Kasumi-1 (cell line): ENCODE measurements around the gene ENTPD5.
A peak's percentile ranks its signal among the peaks of the same experiment; 100 is the strongest.
"Not testable (repeated sequence)": the region's sequence is repeated elsewhere in the genome, so short reads cannot be mapped to it uniquely, and the experiment has no call there.

Source experiments
- DNase-seq, 2 experiments: peaks; one replicate each; lab custom pipeline; 2025; lab: John Stamatoyannopoulos, UW

ENTPD5 gene

GRCh38 chr14:73943083-73943482 lies 76.0 kb downstream of the ENTPD5 start:
- peak; percentile 88 to 94 for DNase-seq

- DNase-seq, result no peak
These were observed 76.9 kb downstream of the ENTPD5 start for GRCh38 chr14:73942180-73942579.

- DNase-seq, result no peak
These were observed 82.1 kb downstream of the ENTPD5 start for GRCh38 chr14:73937012-73937411.

- no peak for DNase-seq
These were observed 82.5 kb downstream of the ENTPD5 start for GRCh38 chr14:73936548-73936947.

GRCh38 chr14:73935666-73936065 lies 83.4 kb downstream of the ENTPD5 start:
- peak; percentile 29 to 35 for DNase-seq

GRCh38 chr14:73924337-73924736 lies 94.8 kb downstream of the ENTPD5 start:
- no peak for DNase-seq

GRCh38 chr14:73919457-73919856 lies 99.6 kb downstream of the ENTPD5 start:
- DNase-seq, result not testable (repeated sequence)

GRCh38 chr14:73916324-73916723 lies 102.8 kb downstream of the ENTPD5 start:
- no peak for DNase-seq

GRCh38 chr14:73913256-73913655 lies 105.8 kb downstream of the ENTPD5 start:
- DNase-seq, result no peak

GRCh38 chr14:73909681-73910080 lies 109.4 kb downstream of the ENTPD5 start:
- DNase-seq, result no peak
